GM21576 (cell line): ENCODE results near the gene CWF19L2.
A peak's percentile ranks its signal among the peaks of the same experiment; 100 is the strongest.
"Not testable (repeated sequence)": the region's sequence is repeated elsewhere in the genome, so short reads cannot be mapped to it uniquely, and the experiment has no call there.

Experiments
- ATAC-seq: cut with Tn5 transposase; IDR thresholded peaks from one replicate; pipeline ENCODE4 v1.9.1; 2021; ENCODE audit warnings: mild to moderate bottlenecking, moderate library complexity; ENCODE audit not compliant: unreplicated experiment

CWF19L2 gene

GRCh38 chr11:107439586-107440167, 17.9 kb downstream of the CWF19L2 start:
- no peak for ATAC-seq

GRCh38 chr11:107438148-107438547, 19.5 kb downstream of the CWF19L2 start:
- ATAC-seq = no peak

- no peak for ATAC-seq
Measured at GRCh38 chr11:107430525-107430924, 27.1 kb downstream of the CWF19L2 start.

DNA sequence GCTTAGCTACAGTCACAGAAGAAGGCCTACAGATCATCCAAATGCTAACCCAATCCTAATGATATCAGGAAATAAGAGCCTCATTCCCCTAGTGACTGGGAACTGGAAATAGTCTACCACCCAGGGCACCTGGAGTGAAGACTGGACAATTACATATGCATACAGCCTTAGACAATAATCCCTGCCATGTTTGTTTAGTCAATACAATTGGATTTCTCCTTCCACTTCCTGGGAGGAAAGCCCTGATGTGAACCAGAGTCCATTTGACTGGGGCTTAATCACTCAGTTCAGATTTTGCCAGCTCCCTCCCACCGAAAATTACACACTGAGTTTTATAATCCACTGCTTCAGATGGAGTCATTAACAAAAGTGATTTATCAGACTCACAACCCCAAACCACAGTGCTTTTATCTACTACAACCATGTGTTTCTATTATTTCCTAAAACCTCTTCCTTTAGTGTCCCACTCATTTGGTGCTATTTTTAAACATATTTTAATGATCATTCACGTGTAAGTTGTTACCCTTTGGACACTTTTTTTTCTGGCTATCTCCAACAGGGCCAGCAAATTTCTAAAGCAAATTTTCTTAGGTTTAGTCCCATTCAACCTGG, 29.9 kb downstream of the CWF19L2 start:
- no peak for ATAC-seq

DNA sequence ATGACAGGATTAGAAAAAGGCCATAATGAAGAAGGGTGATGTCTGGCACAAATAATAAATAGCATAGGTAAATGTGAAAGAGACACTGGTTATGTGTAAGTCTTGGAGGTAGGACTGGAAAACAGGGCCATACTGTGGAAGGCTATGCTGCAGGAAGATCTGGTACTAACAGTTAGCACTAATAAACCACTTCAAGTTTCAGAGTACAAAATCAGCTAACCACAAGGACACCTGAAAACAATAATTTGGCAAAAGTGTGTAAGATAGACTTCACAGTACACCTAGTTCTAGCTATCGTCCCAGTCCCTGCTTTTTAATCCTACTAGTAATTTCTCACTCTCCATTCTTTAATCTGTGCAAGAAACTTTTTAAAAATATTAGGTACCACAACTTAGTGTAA, 44.3 kb downstream of the CWF19L2 start:
- ATAC-seq = peak; percentile 45

DNA sequence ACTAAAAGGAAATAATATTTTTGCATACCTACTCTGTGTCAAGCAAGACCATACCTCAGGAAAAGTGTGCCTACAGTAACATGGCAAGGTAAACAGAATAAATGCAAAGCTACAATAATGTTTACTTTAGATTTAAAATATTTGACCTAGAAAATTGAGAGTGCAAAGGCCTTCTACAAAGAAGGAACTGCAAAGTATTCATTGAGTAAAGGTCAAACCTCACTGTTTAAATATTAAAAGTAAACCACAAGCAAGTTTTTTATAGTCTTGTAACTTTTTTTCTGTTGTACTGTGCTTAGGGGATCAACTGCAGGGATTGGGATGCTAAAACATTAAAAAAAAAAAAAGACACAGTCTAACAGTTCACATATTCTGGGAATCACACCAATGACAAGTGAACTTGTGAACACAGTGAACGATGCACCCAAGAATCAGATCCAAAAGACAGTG, 48.8 kb downstream of the CWF19L2 start:
- ATAC-seq = no peak

DNA sequence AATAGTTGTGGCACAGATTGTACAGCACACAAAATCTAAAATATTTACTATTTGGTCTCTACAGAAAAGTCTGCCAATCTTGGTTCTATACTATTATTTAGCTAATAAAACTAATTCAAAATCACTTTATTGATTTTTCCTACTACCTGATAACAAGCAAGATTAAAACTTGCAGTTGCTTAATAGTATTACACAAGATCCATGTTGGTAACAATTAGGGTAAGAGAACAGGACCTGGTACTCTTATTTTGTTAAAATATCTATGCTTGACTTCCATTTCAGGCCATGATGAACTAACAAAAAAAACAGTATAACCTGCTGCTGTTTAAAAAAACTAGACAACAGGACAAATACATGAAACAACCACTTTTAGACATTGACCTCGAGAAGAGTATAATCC, 52.4 kb downstream of the CWF19L2 start:
- ATAC-seq = no peak

DNA sequence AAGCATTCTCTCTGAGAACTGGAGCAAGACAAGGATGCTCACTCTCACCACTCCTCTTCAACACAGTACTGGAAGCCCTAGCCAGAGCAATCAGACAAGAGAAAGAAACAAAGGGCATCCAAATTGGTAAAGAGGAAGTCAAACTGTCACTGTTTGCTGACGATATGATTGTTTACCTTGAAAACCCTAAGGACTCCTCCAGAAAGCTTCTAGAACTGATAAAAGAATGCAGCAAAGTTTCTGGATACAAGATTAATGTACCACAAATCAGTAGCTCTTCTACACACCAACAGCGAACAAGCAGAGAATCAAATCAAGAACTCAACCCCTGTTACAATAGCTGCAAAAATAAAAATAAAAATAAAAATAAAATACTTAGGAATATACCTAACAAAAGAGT, 56.5 kb downstream of the CWF19L2 start:
- ATAC-seq = not testable (repeated sequence)

DNA sequence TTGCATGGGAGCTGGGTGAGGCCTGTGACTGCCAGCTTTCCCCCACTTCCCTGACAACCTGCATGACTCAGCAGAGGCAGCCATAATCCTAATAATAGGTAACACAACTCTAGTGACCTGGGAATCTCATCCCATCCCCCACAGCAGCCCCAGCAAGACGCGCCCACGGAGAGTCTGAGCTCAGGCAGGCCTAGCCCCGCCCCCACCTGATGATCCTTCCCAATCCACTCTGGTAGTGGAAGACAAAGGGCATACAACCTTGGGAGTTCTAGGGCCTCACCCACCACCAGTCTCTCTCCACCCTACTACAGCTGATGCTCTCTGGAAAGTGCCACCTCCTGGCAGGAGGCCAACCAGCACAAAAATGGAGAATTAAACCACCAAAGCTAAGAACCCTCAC, 60.3 kb downstream of the CWF19L2 start:
- no peak for ATAC-seq

DNA sequence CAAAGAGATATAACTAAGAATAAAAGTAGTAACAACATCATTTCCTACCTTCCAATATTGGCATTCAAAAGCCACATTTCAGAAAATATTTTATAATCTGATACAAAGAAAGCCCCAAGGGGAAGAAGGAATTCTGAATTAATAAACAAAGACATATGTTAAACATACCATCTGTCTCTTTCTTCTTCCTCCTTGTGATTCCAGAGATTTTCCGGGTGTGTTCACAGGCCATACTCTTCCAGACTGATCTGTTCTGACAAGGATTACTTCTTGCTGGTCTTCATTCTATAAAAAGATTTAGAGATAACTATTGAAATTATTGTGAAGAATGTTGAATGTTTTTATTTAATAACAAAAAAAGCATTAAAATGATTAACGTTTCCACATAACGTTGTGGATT, 65.0 kb downstream of the CWF19L2 start:
- no peak for ATAC-seq

DNA sequence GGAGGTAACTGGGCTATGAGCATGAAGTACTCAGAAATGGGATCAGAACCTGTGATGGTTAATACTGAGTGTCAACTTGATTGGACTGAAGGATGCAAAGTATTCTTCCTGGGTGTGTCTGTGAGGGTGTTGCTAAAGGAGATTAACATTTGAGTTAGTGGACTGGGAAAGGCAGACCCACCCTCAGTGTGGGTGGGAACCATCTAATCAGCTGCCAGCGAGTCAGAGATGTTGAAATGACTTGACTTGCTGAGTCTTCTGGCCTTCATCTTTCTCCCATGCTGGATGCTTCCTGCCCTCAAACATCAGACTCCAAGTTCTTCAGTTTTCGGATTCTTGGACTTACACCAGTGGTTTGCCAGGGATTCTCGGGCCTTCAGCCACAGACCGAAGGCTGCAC, 66.9 kb downstream of the CWF19L2 start:
- ATAC-seq = not testable (repeated sequence)

DNA sequence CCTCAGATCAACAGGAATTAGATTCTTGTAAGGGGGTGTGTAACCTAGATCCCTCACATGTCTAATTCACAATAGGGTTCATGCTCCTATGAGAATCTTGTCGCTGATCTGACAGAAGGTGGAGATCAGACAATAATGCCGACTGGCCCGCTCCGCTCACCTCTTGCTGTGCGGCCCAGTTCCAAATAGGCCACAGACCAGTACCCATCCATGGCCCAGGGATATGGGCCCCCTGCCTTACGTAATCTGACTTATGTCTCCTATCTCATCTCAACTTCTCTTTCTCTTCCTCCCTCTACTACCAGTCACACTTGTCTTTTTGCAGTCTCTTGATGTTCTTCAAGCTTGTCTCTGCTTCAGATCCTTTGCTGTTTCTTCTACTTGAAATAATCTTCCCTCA, 70.0 kb downstream of the CWF19L2 start:
- no peak for ATAC-seq

- ATAC-seq = no peak
Measured at GRCh38 chr11:107385361-107385981, 72.2 kb downstream of the CWF19L2 start.

- ATAC-seq = no peak
Measured at GRCh38 chr11:107384144-107384852, 73.3 kb downstream of the CWF19L2 start.

DNA sequence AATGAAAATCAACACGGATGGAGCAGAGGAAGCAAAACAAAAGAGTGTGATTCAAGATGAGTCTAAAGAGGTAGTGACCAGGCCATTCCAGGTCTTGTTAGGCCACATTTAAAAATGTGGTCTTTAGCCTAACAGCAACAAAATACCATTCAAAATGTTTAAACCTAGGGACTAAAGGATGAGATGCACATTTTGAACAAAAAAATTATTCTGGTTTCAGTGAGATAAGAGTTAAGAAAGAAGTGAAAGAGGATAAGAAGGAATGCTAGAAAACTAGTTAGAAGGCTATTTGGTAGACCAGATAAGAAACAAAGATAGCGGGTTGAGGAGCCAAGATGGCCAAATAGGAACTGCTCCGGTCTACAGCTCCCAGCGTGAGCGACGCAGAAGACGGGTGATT, 85.2 kb downstream of the CWF19L2 start:
- ATAC-seq = no peak

- no peak for ATAC-seq
Measured at GRCh38 chr11:107370390-107370789, 87.2 kb downstream of the CWF19L2 start.

- no peak for ATAC-seq
Measured at GRCh38 chr11:107359701-107360100, 97.9 kb downstream of the CWF19L2 start.

DNA sequence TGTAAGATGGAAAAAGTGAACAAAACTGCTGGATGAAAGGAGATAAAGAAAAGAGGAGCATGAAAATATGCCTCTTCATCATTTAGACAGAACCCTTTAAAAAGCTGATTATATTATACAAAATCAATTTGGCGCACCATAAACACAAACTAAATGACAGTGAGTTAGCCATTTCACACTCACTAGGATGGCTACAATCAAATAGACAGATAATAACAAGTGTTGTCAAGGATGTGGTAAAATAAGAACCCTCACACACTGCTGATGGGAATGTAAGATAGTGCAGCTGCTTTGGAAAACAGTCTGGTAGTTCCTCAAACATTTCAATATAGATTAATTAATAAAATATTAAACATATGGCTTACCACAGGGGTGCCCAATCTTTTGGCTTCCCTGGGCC, 99.7 kb downstream of the CWF19L2 start:
- ATAC-seq = no peak

GRCh38 chr11:107354780-107355179, 102.8 kb downstream of the CWF19L2 start:
- ATAC-seq = no peak

- ATAC-seq = no peak
Measured at GRCh38 chr11:107337917-107338316, 119.7 kb downstream of the CWF19L2 start.

DNA sequence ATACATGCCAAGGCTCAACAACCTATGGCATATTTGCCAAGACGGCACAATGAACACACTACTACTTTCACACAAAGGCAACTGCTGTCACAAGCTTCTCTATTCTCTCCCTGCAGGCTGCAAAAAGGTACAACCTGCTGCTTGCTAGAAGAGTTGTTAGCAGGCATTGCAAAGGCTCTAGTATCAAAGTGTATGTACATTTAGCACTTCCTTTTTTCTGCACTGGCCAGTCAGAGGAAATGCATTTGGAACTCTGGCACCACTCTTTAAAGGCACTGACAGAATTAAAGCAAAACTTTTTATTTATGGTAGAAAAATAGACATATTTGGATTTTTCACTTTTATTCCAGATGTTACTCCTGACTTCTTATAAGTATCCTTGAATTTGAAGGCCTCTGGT, 125.9 kb downstream of the CWF19L2 start:
- no peak for ATAC-seq

- ATAC-seq = no peak
Measured at GRCh38 chr11:107329164-107329563, 128.5 kb downstream of the CWF19L2 start.
